Fibroblast of pulmonary artery (primary cell): ENCODE data around the gene DBN1.

ENCODE experiments used
- DNase-seq: peaks from one replicate; pipeline ENCODE4 v3.0.0-alpha.2; 2010; ENCODE audit warnings: low read depth
- H3K4me3 ChIP-seq: replicated peaks from 2 replicates; pipeline ENCODE4 v1.5.1; 2011; ENCODE audit warnings: low read depth, mild to moderate bottlenecking, control low read depth, low read length, moderate library complexity
- CTCF ChIP-seq: IDR thresholded peaks from 2 replicates; pipeline ENCODE4 v1.5.1; 2011; ENCODE audit warnings: mild to moderate bottlenecking, control low read depth, low read length, inconsistent platforms; ENCODE audit errors: missing control alignments

The DBN1 gene

GRCh38 chr5:177514541-177514940, 41.1 kb upstream of the DBN1 start:
- no peak for DNase-seq
- no peak for TF ChIP-seq CTCF
- no peak overlapping the region for H3K4me3 ChIP-seq

DNA sequence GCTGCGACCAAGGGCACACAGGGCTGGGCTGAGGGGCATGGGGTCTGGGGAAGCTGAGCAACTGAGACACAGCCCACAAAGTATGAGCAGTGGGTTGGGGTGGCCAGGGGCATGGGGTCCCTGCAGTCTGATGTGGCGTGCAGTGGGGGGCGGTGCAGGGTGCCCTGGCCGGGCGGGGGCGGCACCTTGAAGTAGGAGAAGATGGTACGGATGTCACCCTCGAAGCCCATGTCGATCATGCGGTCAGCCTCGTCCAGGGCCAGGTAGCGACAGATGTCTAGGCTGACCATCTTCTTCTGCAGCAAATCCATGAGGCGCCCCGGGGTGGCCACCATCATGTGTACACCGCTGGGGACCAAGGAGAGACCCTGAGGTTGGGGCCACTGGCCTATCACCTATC, 40.1 kb upstream of the DBN1 start:
- no peak overlapping the region for H3K4me3 ChIP-seq
- no peak for DNase-seq
- no peak for TF ChIP-seq CTCF

DNA sequence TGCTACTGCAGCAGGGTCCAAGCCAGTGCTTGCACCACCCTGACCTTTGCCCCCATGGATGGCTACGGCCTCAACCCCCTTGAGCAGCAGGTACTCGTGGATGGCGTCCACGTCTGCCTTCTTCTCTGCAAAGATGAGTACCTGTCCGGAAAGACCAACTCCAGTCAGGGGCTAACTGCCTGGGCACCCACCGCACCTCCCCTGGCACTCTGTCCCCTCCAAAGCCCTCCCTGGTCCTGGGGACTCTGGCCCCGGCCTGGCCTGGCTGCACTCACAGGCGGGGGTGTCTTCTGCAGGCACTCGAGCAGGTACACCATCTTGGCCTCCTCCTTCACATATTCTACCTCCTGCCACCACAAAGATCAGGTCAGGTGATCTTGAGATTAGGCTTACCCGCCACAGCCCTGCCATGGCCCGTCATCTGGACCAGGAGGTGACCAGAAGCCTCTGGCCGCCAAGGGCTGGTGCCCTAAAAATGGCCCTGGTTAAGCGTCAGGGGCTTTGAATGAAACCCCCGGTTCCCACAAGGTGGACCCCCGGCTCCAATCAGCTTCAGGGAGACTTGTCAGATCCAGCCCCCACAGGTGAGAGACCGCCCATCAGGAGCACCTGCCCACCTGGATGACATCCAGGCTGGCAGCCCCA, 39.4 kb upstream of the DBN1 start:
- no peak overlapping the region for H3K4me3 ChIP-seq
- no peak for DNase-seq
- no peak for TF ChIP-seq CTCF

- DNase-seq: no peak
- no peak for TF ChIP-seq CTCF
- no peak overlapping the region for H3K4me3 ChIP-seq
Measured at GRCh38 chr5:177511796-177512675, 38.6 kb upstream of the DBN1 start.

- TF ChIP-seq CTCF: no peak
- H3K4me3 ChIP-seq: no peak overlapping the region
- DNase-seq: no peak
Measured at GRCh38 chr5:177511181-177511580, 37.7 kb upstream of the DBN1 start.

DNA sequence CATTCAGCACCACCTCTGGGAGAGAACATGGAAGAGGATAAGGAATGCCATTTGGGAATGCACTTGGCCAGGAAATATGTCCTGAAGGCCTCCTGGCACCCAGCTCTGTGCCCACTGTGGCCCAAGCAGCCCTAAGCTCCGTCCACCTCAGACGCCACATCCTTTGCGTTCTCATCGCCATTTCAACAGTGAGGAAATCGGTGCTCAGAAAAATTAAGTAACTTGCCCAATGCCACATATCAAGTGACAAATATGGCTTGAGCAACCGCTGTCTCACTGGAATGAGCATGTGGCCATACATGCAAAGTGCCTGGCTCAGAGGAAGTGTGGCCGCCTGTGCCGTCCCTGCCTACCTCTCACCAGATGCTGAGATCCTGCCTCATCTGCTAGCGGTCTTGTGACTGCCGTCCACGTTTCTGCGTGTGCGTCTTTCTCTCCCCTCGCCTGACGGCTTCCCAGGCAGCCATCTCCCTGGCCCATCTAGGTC, 37.2 kb upstream of the DBN1 start:
- TF ChIP-seq CTCF: no peak
- no peak overlapping the region for H3K4me3 ChIP-seq
- DNase-seq: no peak
